GM23338 (cell line): ENCODE data around the gene TRIM42. TPM values are rescaled to one million over a fixed set of nuclear protein-coding genes. Genes with fewer than 3 reads are reported as not detected.

Experiments used
- ATAC-seq: fragments of 200-7000 bp; cut with Tn5 transposase; 3 replicates; pipeline ENCODE4 v1.9.1; 2020
- DNase-seq: peaks from one replicate; pipeline ENCODE4 v3.0.0-alpha.2; 2015; ENCODE audit warnings: low spot score
- H2AFZ ChIP-seq: fragments of 200-600 bp; sonication (generic); 2 replicates; pipeline ENCODE4 v1.8.0; 2016; ENCODE audit warnings: antibody characterized with exemption, mild to moderate bottlenecking, moderate library complexity
- H3F3A ChIP-seq: fragments of 200-600 bp; sonication (generic); replicated peaks from 2 replicates; pipeline ENCODE4 v1.8.0; 2017; ENCODE audit warnings: antibody characterized with exemption, mixed run types, low read depth
- H3K27ac ChIP-seq: fragments of 200-600 bp; sonication (generic); 2 replicates; pipeline ENCODE4 v1.6.1; 2016; ENCODE audit warnings: low read depth
- H3K27me3 ChIP-seq: fragments of 200-600 bp; sonication (generic); 2 replicates; pipeline ENCODE4 v1.8.0; 2016; ENCODE audit warnings: mild to moderate bottlenecking, mixed run types, moderate library complexity; ENCODE audit not compliant: insufficient read depth
- H3K36me3 ChIP-seq: fragments of 200-600 bp; sonication (generic); 2 replicates; pipeline ENCODE4 v1.8.0; 2016; ENCODE audit warnings: mild to moderate bottlenecking; ENCODE audit not compliant: insufficient read depth
- H3K4me1 ChIP-seq: fragments of 200-600 bp; sonication (generic); 2 replicates; pipeline ENCODE4 v1.8.0; 2016; ENCODE audit warnings: mild to moderate bottlenecking, moderate library complexity; ENCODE audit not compliant: insufficient read depth
- H3K4me2 ChIP-seq: fragments of 200-600 bp; sonication (generic); 2 replicates; pipeline ENCODE4 v1.7.1; 2017; ENCODE audit warnings: mixed run types
- H3K4me3 ChIP-seq: fragments of 200-600 bp; sonication (generic); 2 replicates; pipeline ENCODE4 v1.6.1; 2016; ENCODE audit warnings: mixed run types
- H3K79me2 ChIP-seq: fragments of 200-600 bp; sonication (generic); replicated peaks from 2 replicates; pipeline ENCODE4 v1.8.0; 2017; ENCODE audit warnings: mild to moderate bottlenecking; ENCODE audit not compliant: insufficient read depth
- H3K9me2 ChIP-seq: fragments of 200-600 bp; sonication (generic); 2 replicates; pipeline ENCODE4 v1.8.0; 2017; ENCODE audit not compliant: insufficient read depth
- H4K20me1 ChIP-seq: fragments of 200-600 bp; sonication (generic); replicated peaks from 2 replicates; pipeline ENCODE4 v1.8.0; 2017; ENCODE audit warnings: mild to moderate bottlenecking; ENCODE audit not compliant: insufficient read depth
- H3K27ac Mint-ChIP-seq: 2 replicates; pipeline ENCODE4 v1.8.0; 2020; ENCODE audit warnings: inconsistent platforms, mild to moderate bottlenecking, moderate library complexity, mixed read lengths
- H3K27me3 Mint-ChIP-seq: 3 replicates; pipeline ENCODE4 v1.8.0; 2022; ENCODE audit warnings: low read depth, mild to moderate bottlenecking, moderate library complexity, mixed read lengths, inconsistent platforms; ENCODE audit not compliant: insufficient read depth, poor library complexity
- H3K36me3 Mint-ChIP-seq: 3 replicates; pipeline ENCODE4 v1.8.0; 2021; ENCODE audit warnings: low read depth, mild to moderate bottlenecking, inconsistent platforms, moderate library complexity, mixed read lengths
- H3K4me1 Mint-ChIP-seq: 3 replicates; pipeline ENCODE4 v1.8.0; 2020; ENCODE audit warnings: mild to moderate bottlenecking, inconsistent platforms, mixed read lengths
- H3K4me3 Mint-ChIP-seq: 3 replicates; pipeline ENCODE4 v1.8.0; 2021; ENCODE audit warnings: moderate library complexity, mild to moderate bottlenecking, inconsistent platforms, mixed read lengths
- H3K9me3 Mint-ChIP-seq: 3 replicates; pipeline ENCODE4 v1.8.0; 2020; ENCODE audit warnings: moderate library complexity, mild to moderate bottlenecking, inconsistent platforms, mixed read lengths
- CREB1 ChIP-seq: fragments of 250-450 bp; sonication (Bioruptor Pico); IDR thresholded peaks from 2 replicates; pipeline ENCODE4 v1.5.0; 2020; ENCODE audit warnings: low read depth, mild to moderate bottlenecking, moderate library complexity
- CTCF ChIP-seq, 2 experiments: fragments of 200-600 bp in 1 of 2; sonication (generic) in 1 of 2; conservative IDR thresholded peaks; 2 replicates each; pipeline versions ENCODE4 v1.5.1 to v1.6.1; 2016 to 2017; ENCODE audit warnings: antibody characterized with exemption in 2 of 2, low read depth in 2 of 2, mild to moderate bottlenecking in 2 of 2, moderate library complexity in 1 of 2
- ETS1 ChIP-seq: IDR thresholded peaks from 2 replicates; pipeline ENCODE4 v1.6.1; 2016; ENCODE audit warnings: antibody characterized with exemption
- EZH2 ChIP-seq: fragments of 200-600 bp; sonication (generic); IDR thresholded peaks from one replicate; pipeline ENCODE4 v1.8.0; 2017; ENCODE audit warnings: antibody characterized with exemption, mild to moderate bottlenecking, low read depth; ENCODE audit not compliant: unreplicated experiment
- EZH2phosphoT487 ChIP-seq: fragments of 200-600 bp; sonication (generic); IDR thresholded peaks from one replicate; pipeline ENCODE4 v1.8.1; 2018; ENCODE audit warnings: antibody characterized with exemption; ENCODE audit not compliant: unreplicated experiment
- JUNB ChIP-seq: IDR thresholded peaks from one replicate; pipeline ENCODE4 v1.6.1; 2016; ENCODE audit warnings: antibody characterized with exemption; ENCODE audit not compliant: unreplicated experiment
- STAT1 ChIP-seq: IDR thresholded peaks from one replicate; pipeline ENCODE4 v1.6.1; 2016; ENCODE audit warnings: antibody characterized with exemption; ENCODE audit not compliant: unreplicated experiment
- ZNF462 ChIP-seq: fragments of 250-450 bp; sonication (Bioruptor Pico); IDR thresholded peaks from 2 replicates; pipeline ENCODE4 v1.5.0; 2020; ENCODE audit warnings: mild to moderate bottlenecking, moderate library complexity
- polyA plus RNA-seq: library from polyadenylated mRNA; unstranded; fragments of >200 nt; fragmentation: Nextera tagmentation; extraction: Ambion mirVana; gene quantifications from 2 replicates; pipeline ENCODE4 v1.2.1, GENCODE V29; 2016
- total RNA-seq: library from RNA; depleted of rRNA; stranded (reverse); fragments of >200 nt; shearing (Covaris generic); gene quantifications from 2 replicates; pipeline ENCODE4 v1.2.3, GENCODE V29; 2014

TRIM42 gene
- total and polyA plus RNA-seq, 2 experiments from 2014 or later, result not detected

GRCh38 chr3:140719841-140720614 is 42.2 kb downstream of the TRIM42 start:
- H3K27ac Mint-ChIP-seq, result no peak overlapping the region
- H3K36me3 ChIP-seq, result no peaks in the 10 kb centered on the region
- no peak overlapping the region for H3K4me3 Mint-ChIP-seq
- no peaks in the 10 kb centered on the region; the same call in 1 of the 2 replicates for H3K4me1 ChIP-seq
- no peaks in the 10 kb centered on the region for H3K9me3 Mint-ChIP-seq
- TF ChIP-seq CREB1 (CRISPR knock-in tag), result no peak
- no peak for TF ChIP-seq EZH2phosphoT487
- TF ChIP-seq STAT1, result no peak
- TF ChIP-seq ZNF462, result no peak
- no peaks in the 10 kb centered on the region for H3K36me3 Mint-ChIP-seq
- H3K27me3 ChIP-seq, result no peaks in the 10 kb centered on the region
- H3K9me2 ChIP-seq, result peaks cover 22% of the 10 kb centered on the region
- H3K27ac ChIP-seq, result no peak overlapping the region
- H4K20me1 ChIP-seq, result no peaks in the 10 kb centered on the region
- H3K4me3 ChIP-seq, result no peak overlapping the region
- DNase-seq (no peak), ATAC-seq (no peak)
- H3K27me3 Mint-ChIP-seq, result peaks cover 3% of the 10 kb centered on the region
- peaks cover 4% of the 10 kb centered on the region for H3K4me1 Mint-ChIP-seq
- no peaks in the 10 kb centered on the region for H3F3A ChIP-seq
- H2AFZ ChIP-seq, result no peak overlapping the region
- no peak overlapping the region for H3K4me2 ChIP-seq
- no peaks in the 10 kb centered on the region for H3K79me2 ChIP-seq

GRCh38 chr3:140723576-140723975 is 45.7 kb downstream of the TRIM42 start:
- no peaks in the 10 kb centered on the region for H3K36me3 Mint-ChIP-seq
- no peaks in the 10 kb centered on the region for H3K9me3 Mint-ChIP-seq
- no peaks in the 10 kb centered on the region for H3K79me2 ChIP-seq
- H3K4me2 ChIP-seq, result no peak overlapping the region
- peaks cover 3% of the 10 kb centered on the region for H3K27me3 Mint-ChIP-seq
- ATAC-seq (no peak), DNase-seq (no peak)
- H4K20me1 ChIP-seq, result no peaks in the 10 kb centered on the region
- no peak overlapping the region for H2AFZ ChIP-seq
- no peaks in the 10 kb centered on the region for H3K36me3 ChIP-seq
- H3K4me3 ChIP-seq, result no peak overlapping the region
- H3K27ac ChIP-seq, result no peak overlapping the region
- peaks cover 28% of the 10 kb centered on the region for H3K9me2 ChIP-seq
- peaks cover 14% of the 10 kb centered on the region; the same call in 2 of the 3 replicates for H3K4me1 Mint-ChIP-seq
- no peak overlapping the region for H3K27ac Mint-ChIP-seq
- H3K27me3 ChIP-seq, result no peaks in the 10 kb centered on the region
- no peak overlapping the region for H3K4me3 Mint-ChIP-seq
- peaks cover 14% of the 10 kb centered on the region for H3K4me1 ChIP-seq
- H3F3A ChIP-seq, result no peaks in the 10 kb centered on the region
- TF ChIP-seq ETS1 (no peak), JUNB (no peak), CTCF (conservative IDR thresholded peaks at IDR 0.05; ENCODE audit: low read depth in 2 of 2) (no peak), EZH2 (no peak), STAT1 (no peak)
